Stimulated activated naive CD8-positive, alpha-beta T cell treated with anti-CD3 and anti-CD28 coated beads, Interleukin-15, Interleukin-2, amounts not matched to agents 100 ng/mL and 50 ng/mL, for 24 hours (primary cell): ENCODE results near the gene SBK2.

Experiments used
- H3K27ac Mint-ChIP-seq: one replicate; pipeline ENCODE4 v1.8.0; 2021; ENCODE audit warnings: mild to moderate bottlenecking, mixed read lengths
- H3K27me3 Mint-ChIP-seq: one replicate; pipeline ENCODE4 v1.8.0; 2021; ENCODE audit warnings: mixed read lengths
- H3K36me3 Mint-ChIP-seq: one replicate; pipeline ENCODE4 v1.8.0; 2021; ENCODE audit warnings: low read depth, mixed read lengths
- H3K4me1 Mint-ChIP-seq: one replicate; pipeline ENCODE4 v1.8.0; 2021; ENCODE audit warnings: low read depth, mixed read lengths
- H3K4me3 Mint-ChIP-seq: one replicate; pipeline ENCODE4 v1.8.0; 2021; ENCODE audit warnings: mild to moderate bottlenecking, mixed read lengths
- H3K9me3 Mint-ChIP-seq: one replicate; pipeline ENCODE4 v1.8.0; 2021; ENCODE audit warnings: mixed read lengths

Gene SBK2

DNA sequence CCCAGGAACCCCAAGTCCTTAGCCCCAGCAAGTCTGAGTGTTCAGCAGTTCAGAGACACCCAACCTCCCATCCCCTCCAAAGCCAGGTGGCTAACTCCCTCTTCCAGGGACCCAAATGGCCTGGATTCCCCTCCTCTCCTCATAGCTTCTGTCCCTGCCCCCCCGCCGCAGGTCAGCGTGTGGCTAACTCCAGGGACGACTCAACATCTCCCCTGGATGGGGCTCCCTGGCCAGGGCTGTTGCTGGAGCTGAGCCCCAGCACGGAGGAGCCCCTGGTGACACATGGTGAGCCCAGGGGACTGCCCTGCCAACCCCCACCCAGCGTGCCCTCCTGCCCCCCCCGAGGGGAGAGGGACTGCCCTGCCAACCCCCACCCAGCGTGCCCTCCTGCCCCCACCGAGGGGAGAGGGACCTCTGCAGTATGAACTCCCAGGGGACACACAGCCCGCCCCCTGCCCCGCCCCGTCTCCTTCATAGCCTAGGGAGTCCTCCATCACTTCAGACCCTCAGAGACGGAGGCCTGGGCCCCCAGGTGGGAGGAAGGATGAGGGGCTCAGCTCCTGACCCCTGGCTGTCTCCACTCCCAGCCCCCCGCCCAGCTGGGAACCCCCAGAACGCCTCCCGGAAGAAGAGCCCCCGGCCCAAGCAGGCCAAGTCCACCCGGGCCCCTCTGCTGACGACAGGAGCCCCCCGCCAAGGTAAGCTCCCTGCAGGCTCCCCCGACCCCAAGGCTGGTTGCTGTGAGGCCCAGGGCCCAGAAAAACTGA, 47.0 kb downstream of the SBK2 start:
- H3K9me3 Mint-ChIP-seq: no peaks in the 10 kb centered on the region
- no peaks in the 10 kb centered on the region for H3K27me3 Mint-ChIP-seq
- no peak overlapping the region for H3K4me3 Mint-ChIP-seq
- peaks cover 26% of the 10 kb centered on the region for H3K4me1 Mint-ChIP-seq
- H3K27ac Mint-ChIP-seq: no peak overlapping the region
- H3K36me3 Mint-ChIP-seq: no peaks in the 10 kb centered on the region

- Mint-ChIP-seq H3K27ac (no peak overlapping the region), H3K9me3 (no peaks in the 10 kb centered on the region), H3K36me3 (no peaks in the 10 kb centered on the region), H3K4me3 (no peak overlapping the region), H3K4me1 (peaks cover 26% of the 10 kb centered on the region), H3K27me3 (no peaks in the 10 kb centered on the region)
Measured at GRCh38 chr19:55488986-55489710, 47.8 kb downstream of the SBK2 start.

DNA sequence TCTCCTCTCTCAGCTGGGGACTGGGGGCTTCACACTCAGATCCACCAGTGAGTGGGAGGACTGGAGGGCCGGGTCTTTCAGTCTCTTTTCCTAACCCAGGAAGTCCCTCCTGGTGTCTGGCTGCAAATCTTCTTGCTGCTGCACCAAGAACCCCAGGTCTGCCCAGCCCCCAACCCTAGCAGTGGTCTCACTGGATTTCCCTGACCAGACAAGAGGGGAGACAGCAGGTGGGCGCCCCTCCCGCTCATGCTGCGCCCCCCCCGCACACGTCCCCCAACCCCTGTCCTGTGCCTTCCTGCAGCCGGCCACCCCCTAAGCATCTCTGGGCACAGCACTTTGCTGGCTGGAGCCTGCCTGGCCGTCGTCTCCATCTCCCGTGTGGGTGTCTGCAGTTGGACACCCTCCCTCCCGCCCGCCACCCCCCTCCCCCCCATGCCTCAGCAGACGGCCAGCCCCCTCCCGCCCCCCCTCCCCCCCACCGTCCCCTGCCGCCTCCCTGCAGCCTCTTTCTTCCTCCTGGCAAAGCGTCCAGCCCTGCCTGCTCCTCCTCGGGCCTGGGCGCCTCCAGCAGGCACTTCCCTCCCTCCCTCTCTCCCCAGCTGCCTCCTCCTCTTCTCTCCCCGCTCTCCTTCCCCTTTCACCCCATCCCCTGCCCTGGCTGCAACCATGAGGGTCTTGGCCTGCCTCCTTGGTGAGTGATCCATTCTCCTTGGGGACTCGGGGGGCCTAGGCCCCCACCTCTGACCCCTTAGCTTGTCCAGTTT, 48.8 kb downstream of the SBK2 start, which contains the start of gene SSC5D:
TSS of gene SSC5D (plus strand) at position 513 of the 764 bp plus-strand sequence. CDS start at position 667, 154 bp downstream.
- peak within 1 kb of the TSS; percentile 90 for H3K27ac Mint-ChIP-seq
- H3K36me3 Mint-ChIP-seq: no peaks in the 10 kb centered on the region
- peaks cover 26% of the 10 kb centered on the region for H3K4me1 Mint-ChIP-seq
- H3K9me3 Mint-ChIP-seq: no peaks in the 10 kb centered on the region
- peak within 1 kb of the TSS; percentile 62 for H3K4me3 Mint-ChIP-seq
- no peaks in the 10 kb centered on the region for H3K27me3 Mint-ChIP-seq

DNA sequence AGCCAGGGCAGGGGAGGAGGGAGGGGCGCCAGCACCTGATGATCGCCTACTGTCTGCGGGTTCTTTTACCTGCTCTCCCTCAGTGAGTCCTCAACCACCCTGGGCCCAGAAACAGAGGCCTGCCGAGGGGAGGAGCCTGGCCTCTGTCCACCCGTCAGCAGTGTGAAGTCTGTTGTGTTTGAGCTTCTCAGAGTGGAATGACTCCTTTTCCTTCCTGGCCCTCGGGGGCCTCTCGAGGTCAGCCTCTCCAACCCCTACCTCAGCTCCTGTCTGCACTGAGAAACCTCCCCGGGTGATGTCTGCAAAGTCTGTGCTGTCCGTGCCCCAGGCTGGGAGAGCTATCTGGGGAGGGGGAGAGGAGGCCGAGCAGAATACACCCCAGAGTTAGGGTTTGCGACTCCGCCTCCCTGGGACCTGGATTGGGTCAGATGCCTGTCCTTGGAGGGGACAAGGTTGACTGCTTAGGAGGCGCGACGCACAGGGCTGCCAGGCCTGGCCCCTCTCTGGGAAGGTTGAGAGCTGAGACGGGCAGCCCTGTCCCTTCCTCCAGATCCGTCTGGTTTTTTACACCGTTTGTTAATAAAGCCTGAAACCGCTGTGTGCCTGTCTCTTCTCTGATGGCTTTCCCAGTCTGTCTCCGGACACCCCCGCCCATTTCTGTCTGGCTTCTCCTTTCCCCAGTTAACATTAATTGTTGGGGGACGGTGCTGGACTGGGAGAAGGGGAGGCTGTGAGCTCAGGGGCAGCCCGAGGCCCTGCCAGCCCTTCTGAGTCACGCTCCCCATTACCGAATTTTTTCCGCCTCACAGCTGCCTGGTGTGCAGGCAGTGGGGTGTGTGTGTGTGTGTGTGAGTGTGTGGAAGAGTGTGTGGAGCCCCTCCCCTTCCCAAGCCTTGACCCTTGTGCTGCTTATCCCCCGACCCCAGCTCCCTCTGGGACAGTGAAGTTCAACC, 49.7 kb downstream of the SBK2 start:
- H3K27me3 Mint-ChIP-seq: no peaks in the 10 kb centered on the region
- H3K9me3 Mint-ChIP-seq: no peaks in the 10 kb centered on the region
- H3K27ac Mint-ChIP-seq: peak overlapping the region; percentile 90
- H3K4me1 Mint-ChIP-seq: peaks cover 26% of the 10 kb centered on the region
- H3K4me3 Mint-ChIP-seq: peak overlapping the region; percentile 62
- H3K36me3 Mint-ChIP-seq: no peaks in the 10 kb centered on the region

DNA sequence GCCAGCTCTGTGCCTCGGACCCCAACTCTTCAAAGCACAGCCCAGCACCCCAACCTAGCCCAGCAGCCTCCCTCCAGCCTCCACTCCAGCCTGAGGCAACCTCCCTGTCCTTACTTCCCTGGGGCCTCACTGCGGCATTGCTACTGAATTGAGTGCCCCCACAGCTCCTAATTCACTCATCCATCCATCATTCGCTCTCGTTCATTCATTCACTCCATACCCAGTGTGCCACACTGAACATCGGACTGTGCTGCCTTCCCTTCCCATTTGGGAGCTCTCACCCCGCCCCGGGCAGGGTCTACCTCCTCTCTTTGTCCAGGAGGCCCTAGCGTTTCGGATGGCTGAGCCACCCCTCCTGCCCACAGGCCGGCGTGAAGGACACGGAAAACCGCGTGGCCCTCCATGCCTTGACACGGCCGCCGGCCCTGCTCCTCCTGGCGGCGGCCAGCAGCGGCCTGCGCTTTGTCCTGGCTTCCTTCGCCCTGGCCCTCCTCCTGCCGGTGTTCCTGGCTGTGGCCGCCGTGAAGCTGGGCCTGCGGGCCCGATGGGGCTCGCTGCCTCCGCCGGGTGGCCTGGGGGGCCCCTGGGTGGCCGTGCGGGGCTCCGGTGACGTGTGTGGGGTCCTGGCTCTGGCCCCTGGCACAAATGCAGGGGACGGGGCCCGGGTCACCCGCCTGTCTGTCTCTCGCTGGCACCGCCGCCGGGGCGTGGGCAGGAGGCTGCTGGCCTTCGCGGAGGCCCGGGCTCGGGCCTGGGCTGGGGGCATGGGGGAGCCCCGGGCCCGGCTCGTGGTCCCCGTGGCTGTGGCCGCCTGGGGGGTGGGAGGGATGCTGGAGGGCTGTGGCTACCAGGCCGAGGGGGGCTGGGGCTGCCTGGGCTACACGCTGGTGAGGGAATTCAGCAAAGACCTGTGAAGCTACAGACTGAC, 50.6 kb downstream of the SBK2 start:
- no peaks in the 10 kb centered on the region for H3K36me3 Mint-ChIP-seq
- peak overlapping the region; percentile 80 for H3K4me3 Mint-ChIP-seq
- no peaks in the 10 kb centered on the region for H3K27me3 Mint-ChIP-seq
- no peaks in the 10 kb centered on the region for H3K9me3 Mint-ChIP-seq
- peak overlapping the region; percentile 90 for H3K27ac Mint-ChIP-seq
- H3K4me1 Mint-ChIP-seq: peaks cover 26% of the 10 kb centered on the region

- Mint-ChIP-seq H3K4me3 (peak overlapping the region; percentile 80), H3K9me3 (no peaks in the 10 kb centered on the region), H3K4me1 (peaks cover 26% of the 10 kb centered on the region), H3K36me3 (no peaks in the 10 kb centered on the region), H3K27me3 (no peaks in the 10 kb centered on the region), H3K27ac (peak overlapping the region; percentile 89)
Measured at GRCh38 chr19:55485439-55486011, 51.4 kb downstream of the SBK2 start.

- peaks cover 1% of the 10 kb centered on the region for H3K36me3 Mint-ChIP-seq
Measured at GRCh38 chr19:55484593-55485438, 52.1 kb downstream of the SBK2 start, which contains the start of gene NAT14. Gene NAT14, plus strand, starts transcription at chr19:55485188. Its CDS starts 521 bp downstream, at chr19:55485709.

GRCh38 chr19:55483706-55484592, 53.0 kb downstream of the SBK2 start:
- Mint-ChIP-seq H3K9me3 (no peaks in the 10 kb centered on the region), H3K36me3 (peaks cover 4% of the 10 kb centered on the region), H3K4me3 (peak overlapping the region; percentile 80), H3K27ac (no peak overlapping the region), H3K4me1 (peaks cover 37% of the 10 kb centered on the region), H3K27me3 (no peaks in the 10 kb centered on the region)

More at GRCh38 chr19:55484593-55485438, 52.1 kb downstream of the SBK2 start, which contains the start of gene NAT14:
- no peaks in the 10 kb centered on the region for H3K9me3 Mint-ChIP-seq
- no peaks in the 10 kb centered on the region for H3K27me3 Mint-ChIP-seq
- H3K27ac Mint-ChIP-seq: peak within 1 kb of the TSS; percentile 89
- H3K4me3 Mint-ChIP-seq: peak within 1 kb of the TSS; percentile 80
- peaks cover 28% of the 10 kb centered on the region for H3K4me1 Mint-ChIP-seq

GRCh38 chr19:55482967-55483705, 53.8 kb downstream of the SBK2 start:
- no peak overlapping the region for H3K27ac Mint-ChIP-seq
- H3K4me3 Mint-ChIP-seq: no peak overlapping the region
- H3K36me3 Mint-ChIP-seq: peaks cover 4% of the 10 kb centered on the region
- H3K4me1 Mint-ChIP-seq: peaks cover 45% of the 10 kb centered on the region
- no peaks in the 10 kb centered on the region for H3K27me3 Mint-ChIP-seq
- H3K9me3 Mint-ChIP-seq: no peaks in the 10 kb centered on the region

GRCh38 chr19:55482156-55482961, 54.6 kb downstream of the SBK2 start:
- Mint-ChIP-seq H3K4me1 (peaks cover 46% of the 10 kb centered on the region), H3K36me3 (peaks cover 4% of the 10 kb centered on the region), H3K27me3 (no peaks in the 10 kb centered on the region), H3K9me3 (no peaks in the 10 kb centered on the region), H3K4me3 (no peak overlapping the region), H3K27ac (no peak overlapping the region)
